Measurements from ENCODE around the gene CTBP2.
"Not testable (repeated sequence)": the region's sequence is repeated elsewhere in the genome, so short reads cannot be mapped to it uniquely, and the experiment has no call there.

CTBP2 gene

GRCh38 chr10:125186431-125187170, 26.2 kb upstream of the CTBP2 start:
- DNase-seq (ENCODE audit: low spot score) = no peak

- DNase-seq (ENCODE audit: low spot score) = not testable (repeated sequence)
Measured at GRCh38 chr10:125179107-125179506, 18.7 kb upstream of the CTBP2 start.

- no peak for DNase-seq (ENCODE audit: low spot score)
Measured at GRCh38 chr10:125177641-125178640, 17.6 kb upstream of the CTBP2 start.

GRCh38 chr10:125175807-125176206, 15.4 kb upstream of the CTBP2 start:
- DNase-seq (ENCODE audit: low spot score) = no peak

DNA sequence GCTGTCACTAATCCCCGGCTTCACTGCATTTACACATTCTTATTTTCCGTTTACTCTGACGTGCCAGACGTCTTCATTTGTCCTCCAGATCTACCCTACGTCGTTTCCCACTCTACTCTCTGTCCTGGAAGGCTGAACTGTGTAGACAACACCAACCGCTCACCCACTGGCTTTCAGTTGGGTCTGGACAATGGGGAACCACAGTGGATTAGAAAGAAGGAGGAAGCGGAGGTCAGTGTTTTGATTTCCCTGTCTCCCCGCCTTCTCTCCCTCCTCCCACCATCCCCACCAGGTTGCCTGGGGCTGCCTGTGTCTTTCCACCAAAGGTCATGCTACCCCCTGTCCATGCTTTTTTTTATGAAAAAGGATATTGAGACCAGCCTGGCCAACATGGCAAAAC, 14.0 kb upstream of the CTBP2 start:
- DNase-seq (ENCODE audit: low spot score) = no peak

DNA sequence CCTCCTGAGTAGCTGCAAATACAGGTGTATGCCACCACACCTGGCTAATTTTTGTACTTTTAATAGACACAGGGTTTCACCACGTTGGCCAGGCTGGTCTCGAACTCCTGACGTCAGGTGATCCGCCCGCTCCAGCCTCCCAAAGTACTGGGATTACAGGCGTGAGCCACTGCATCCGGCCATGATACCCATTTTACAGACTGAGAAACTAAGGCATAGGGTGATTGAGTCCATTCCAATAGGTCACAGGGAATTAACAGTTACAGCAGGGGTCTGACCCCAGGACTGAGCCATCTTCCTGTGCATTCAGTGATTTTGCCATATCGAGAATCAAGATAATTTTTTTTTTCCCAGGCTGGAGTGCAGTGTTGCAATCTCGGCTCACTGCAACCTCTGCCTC, 12.3 kb upstream of the CTBP2 start:
- DNase-seq (ENCODE audit: low spot score) = no peak

- no peak for DNase-seq (ENCODE audit: low spot score)
Measured at GRCh38 chr10:125171402-125172306, 11.3 kb upstream of the CTBP2 start.

DNA sequence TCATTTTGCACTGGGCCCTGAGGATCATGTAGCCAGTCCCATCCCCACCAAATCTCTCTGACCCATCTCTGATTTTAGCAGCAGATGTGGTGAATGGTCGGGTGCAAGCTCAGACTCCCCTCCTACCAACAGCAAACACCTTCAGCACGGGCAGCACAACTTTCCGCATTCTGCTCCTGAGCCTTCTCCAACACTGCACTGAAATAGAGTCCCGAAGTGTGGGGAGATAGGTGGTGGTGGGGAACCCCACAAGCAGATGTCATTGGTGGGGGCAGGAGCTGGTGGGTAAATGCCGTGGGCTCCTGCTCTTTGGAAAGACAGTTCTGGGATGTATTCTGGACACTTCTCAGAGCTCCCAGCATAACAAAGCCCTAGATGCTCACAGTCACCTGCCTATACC, 9.6 kb upstream of the CTBP2 start:
- no peak for DNase-seq (ENCODE audit: low spot score)

DNA sequence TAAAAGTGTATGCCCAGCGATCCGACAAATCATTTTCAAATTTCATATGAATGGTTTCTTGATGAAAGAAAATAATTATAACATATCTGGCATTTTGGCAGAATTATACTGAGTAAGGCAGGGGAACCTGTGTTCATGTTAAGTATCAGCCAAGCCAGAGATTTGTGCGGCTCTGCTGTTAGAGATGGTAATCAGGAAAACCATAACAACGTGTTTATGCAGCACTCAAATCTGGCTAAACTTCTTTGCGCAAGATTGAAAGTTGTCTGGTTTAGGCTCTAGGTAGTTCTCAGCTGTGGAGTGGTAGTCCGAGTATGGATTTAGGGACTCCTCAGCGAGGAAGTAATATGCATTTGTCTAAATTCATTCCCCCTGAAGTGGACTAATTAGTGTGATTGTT, 8.9 kb upstream of the CTBP2 start:
- no peak for DNase-seq (ENCODE audit: low spot score)

DNA sequence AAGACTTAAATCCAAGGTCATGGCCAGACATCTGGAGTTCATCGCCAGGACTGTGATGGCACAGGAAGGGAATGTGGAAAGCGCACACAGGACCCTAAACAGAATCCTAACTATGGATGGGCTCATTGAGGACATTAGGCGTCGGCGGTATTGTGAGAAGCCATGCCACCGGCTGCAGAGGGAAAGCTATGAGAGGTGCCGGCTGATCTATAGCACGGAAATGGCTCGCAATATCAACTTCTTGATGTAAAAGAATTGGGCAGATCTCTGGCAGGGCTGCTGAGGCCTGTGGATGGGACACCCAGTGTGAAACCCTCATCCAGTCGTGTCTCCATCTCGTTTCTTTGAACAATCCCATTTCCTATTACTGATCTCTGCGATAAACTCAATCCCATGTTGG, 6.3 kb upstream of the CTBP2 start:
- no peak for DNase-seq (ENCODE audit: low spot score)

DNA sequence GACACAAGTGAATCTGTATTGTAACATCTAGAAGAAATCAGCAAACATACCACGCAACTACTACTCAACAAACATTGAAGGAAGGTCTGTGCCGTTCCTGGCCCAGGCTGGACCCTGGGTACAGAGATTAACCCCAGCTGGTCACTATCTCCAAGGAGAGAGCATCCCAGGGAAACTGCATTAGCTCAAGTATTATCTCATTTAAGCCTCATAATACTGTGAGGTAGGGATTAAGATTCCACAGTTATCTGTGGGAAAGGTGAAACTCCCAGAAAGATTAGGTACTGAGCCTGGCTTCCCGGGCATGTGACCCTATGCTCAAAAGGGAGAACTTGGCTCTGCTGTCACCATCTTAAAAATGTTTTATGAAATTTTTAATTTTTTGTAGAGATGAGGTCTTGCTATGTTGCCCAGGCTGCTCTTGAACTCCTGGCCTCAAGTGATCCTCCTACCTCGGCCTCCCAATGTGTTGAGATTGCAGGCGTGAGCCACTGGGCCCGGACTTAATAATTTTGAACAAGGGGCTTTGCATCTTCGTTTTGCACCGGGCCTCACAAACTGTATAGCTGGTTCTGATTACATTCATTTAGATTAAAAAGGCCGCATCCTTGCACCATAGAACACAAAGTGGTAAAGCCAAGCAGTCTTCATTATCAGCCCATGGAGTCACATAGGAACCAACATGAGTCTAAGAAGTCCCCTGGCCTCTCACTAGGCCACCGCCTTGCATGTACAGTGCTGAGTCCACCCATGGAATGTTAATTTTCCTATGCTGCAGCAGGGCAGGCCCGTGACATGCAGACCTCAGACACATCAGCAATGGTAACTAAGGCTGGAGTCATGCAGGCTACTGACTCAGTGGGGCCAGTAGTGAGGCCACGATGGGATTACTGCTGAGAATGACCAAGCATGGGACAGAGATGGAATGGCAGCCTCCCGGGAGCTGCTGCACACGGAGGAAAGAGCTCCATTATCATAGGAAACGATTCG, 5.5 kb upstream of the CTBP2 start:
- DNase-seq (ENCODE audit: low spot score) = no peak

DNA sequence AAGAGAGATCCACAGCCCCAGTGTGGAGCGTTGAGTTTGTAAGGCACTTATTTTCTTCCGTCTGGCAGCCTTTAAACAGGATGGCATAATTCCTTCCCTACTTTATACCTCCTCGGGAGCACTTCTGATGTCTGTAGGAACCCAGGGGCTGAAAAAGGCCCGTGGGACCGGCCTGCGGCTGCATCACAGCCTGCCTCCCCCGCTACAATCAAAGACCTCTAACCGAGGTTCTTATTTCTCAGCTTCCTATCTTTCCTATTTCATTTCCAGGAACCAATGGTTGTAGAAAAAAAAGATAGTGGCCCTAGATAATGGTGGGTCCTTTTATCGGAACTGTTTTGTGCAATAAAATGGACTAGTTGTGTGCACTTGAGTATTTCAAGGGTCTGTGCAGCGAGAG, 4.1 kb upstream of the CTBP2 start:
- DNase-seq (ENCODE audit: low spot score) = no peak

DNA sequence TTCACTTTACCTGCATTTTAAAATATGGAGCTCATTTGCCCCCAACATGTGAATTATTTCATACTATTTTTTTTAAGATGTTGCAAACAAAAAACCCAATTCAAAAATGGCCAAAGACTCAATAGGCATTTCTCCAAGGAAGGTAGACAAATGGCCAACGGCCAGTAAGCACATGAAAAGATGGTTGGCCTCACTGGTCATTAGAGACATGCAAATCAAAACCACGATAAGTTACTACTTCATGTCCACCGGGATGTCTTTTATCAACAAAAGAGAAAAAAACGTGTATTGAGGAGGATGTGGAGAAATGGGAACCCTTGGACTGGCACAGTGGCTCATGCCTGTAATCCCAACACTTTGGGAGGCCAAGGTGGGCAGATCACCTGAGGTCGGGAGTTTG, 3.4 kb upstream of the CTBP2 start:
- DNase-seq (ENCODE audit: low spot score) = no peak

DNA sequence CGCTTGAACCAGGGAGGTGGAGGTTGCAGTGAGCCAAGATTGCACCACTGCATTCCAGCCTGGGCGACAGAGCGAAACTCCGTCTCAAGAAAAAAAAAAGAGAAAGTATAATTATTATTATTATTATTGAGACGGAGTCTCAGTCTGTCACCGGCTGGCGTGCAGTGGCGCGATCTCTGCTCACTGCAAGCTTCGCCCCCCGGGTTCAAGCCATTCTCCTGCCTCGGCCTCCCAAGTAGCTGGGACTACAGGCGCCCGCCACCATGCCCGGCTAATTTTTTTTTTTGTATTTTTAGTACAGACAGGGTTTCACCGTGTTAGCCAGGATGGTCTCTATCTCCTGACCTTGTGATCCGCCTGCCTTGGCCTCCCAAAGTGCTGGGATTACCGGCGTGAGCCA, 2.9 kb upstream of the CTBP2 start:
- DNase-seq (ENCODE audit: low spot score) = not testable (repeated sequence)

- DNase-seq (ENCODE audit: low spot score) = no peak
Measured at GRCh38 chr10:125162120-125162931, 2.0 kb upstream of the CTBP2 start.

- no peak for DNase-seq (ENCODE audit: low spot score)
Measured at GRCh38 chr10:125161707-125162119, 1.4 kb upstream of the CTBP2 start.

DNA sequence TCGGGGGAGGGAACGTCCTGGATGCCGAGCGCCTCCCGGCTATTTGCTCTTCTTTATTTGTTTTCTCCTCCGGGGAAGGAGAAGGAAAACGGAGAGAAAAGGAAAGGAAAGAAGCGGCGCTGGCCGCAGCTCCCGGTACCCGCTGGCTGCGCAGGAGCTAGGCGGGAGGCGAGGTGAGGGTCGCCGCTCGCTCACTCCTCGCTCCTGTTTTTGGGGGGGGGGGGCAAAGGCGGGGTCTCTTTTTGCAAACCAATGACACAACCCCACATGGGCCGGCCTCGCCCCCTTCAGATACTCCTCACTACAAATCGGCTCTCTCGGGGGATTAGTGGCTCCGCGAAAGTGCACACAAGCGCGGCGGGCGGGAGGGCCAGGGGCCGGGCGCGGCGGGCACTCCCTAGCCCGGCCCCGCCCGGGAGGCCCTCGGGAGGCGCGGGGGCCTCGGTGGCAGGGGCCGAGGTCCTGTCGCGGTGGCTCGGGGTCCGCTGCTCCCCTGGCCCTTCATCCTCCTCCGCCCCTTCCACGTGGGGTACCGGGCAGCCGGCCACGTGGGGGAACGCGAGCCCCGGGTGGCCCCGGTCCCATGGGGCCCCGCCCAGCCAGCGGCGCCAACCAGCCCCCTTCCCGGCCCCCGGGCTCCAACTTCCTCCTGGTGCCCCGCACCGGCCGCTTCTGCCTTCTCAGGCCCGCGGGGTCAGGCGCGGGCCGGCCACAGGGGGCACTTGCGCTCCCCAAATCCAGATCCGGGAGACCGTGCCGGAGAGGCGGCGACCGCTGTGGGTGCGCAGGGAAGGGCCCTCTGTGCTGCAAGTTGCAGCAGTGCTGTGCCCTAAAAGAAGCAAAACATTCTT, 718 bp upstream of the CTBP2 start:
- peak; percentile 84 for DNase-seq (ENCODE audit: low spot score)

GRCh38 chr10:125159486-125159931, 854 bp downstream of the CTBP2 start:
- no peak for DNase-seq (ENCODE audit: low spot score)

Measured in SW480 (cell line).